ENCODE results near the gene MRE11. TPM values are rescaled to one million over a fixed set of nuclear protein-coding genes. Genes with fewer than 3 reads are reported as not detected.

MRE11 gene
- total RNA-seq, 6 experiments from 2014 or later: 12.2 to 17.2 (median 15.7) TPM

DNA sequence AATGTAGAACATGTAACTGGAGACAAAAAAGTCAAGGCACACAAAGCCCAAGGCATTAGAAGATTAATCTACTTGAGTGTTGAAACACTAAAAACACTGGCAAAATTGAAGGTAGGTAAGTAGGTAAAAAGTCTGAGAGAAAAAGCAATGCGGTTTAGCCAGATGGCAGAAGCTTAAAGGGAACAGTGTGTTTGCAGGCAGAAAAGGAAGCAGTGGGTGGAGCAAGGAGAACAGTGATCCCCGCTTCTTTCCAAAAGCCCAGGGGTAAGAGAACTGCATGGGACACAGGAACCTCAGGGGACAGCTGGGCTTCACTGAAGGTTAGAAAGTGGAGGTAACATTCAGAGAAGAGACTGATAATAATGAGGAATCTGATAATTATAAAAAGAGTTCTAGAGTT, 16.0 kb downstream of the MRE11 start:
- H3K4me3 Mint-ChIP-seq: no peak overlapping the region
- TF ChIP-seq, protein P1, sequence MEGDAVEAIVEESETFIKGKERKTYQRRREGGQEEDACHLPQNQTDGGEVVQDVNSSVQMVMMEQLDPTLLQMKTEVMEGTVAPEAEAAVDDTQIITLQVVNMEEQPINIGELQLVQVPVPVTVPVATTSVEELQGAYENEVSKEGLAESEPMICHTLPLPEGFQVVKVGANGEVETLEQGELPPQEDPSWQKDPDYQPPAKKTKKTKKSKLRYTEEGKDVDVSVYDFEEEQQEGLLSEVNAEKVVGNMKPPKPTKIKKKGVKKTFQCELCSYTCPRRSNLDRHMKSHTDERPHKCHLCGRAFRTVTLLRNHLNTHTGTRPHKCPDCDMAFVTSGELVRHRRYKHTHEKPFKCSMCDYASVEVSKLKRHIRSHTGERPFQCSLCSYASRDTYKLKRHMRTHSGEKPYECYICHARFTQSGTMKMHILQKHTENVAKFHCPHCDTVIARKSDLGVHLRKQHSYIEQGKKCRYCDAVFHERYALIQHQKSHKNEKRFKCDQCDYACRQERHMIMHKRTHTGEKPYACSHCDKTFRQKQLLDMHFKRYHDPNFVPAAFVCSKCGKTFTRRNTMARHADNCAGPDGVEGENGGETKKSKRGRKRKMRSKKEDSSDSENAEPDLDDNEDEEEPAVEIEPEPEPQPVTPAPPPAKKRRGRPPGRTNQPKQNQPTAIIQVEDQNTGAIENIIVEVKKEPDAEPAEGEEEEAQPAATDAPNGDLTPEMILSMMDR (IDR thresholded peaks at IDR 0.05): no peak
- no peaks in the 10 kb centered on the region for H3K9me3 Mint-ChIP-seq
- H3K36me3 Mint-ChIP-seq (ENCODE audit: low read depth): peaks cover 6% of the 10 kb centered on the region; the same call in 1 of the 2 replicates
- no peaks in the 10 kb centered on the region; the same call in 1 of the 2 replicates for H3K27me3 Mint-ChIP-seq (ENCODE audit: insufficient read depth)
- H3K4me1 Mint-ChIP-seq (ENCODE audit: low read depth): no peaks in the 10 kb centered on the region
- H3K27ac Mint-ChIP-seq: no peak overlapping the region
- no peak for DNase-seq

DNA sequence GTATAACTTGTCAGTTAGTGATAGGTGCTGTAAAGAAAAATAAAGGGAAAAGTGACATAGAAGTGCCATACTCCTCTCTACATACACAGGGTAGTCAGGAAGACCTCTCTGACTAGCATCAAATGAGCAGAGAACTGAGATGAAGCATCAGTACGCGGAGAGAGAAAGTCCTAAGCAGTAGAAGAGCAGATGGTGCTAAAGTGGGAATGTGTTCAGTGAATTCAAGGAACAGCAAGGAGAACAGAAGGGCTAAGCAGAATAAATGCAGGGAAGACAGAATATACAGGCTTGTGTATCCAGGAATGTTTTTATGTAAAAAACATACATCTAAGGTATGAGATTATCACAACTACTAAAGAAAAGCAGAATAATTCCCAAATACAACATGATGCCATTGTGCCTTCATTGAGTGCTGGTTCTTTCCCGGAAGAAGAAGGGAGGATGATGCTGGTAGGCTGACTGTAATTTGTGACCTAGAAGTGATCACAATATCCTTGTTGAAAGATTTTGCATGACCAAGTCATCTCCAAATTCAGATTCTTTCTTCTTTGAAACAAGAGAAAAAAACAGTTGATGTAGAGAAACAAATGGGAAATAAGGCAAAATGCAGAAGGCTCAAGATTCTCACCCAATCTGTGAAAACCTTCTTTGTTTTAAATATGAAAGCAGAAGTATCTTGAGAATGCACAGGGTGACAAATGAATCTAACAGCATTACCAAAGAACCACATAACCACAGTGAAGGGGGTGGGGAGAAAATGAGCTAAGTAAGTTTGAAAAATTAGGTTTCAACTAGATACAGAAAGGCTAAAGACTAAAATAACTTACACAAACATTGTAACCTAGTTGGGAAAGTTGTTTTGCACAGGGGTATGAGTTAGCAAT, 20.5 kb downstream of the MRE11 start:
- H3K27ac Mint-ChIP-seq: no peak overlapping the region
- H3K4me1 Mint-ChIP-seq (ENCODE audit: low read depth): no peaks in the 10 kb centered on the region
- H3K9me3 Mint-ChIP-seq: no peaks in the 10 kb centered on the region
- TF ChIP-seq, protein P1 (IDR thresholded peaks at IDR 0.05): no peak
- no peak overlapping the region for H3K4me3 Mint-ChIP-seq
- DNase-seq: no peak
- H3K27me3 Mint-ChIP-seq (ENCODE audit: insufficient read depth): no peaks in the 10 kb centered on the region
- peaks cover 6% of the 10 kb centered on the region; the same call in 1 of the 2 replicates for H3K36me3 Mint-ChIP-seq (ENCODE audit: low read depth)

DNA sequence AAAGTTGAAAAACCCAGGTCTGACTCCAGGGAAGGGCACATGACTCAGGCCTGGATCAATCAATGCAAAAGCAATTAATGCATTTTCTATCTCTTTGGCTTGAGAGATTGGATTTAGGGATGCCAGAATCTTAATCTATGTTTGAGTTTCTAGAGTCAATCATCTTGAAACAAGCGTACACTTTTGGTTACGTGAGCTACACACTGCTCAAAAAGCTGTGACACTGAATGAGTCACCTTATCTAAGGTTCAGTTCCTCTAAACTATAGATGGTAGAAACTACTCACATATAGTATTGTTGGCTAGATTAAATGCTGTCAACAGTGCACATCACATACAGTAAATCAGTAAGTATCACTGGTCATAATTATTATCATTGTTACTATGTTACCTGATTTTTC, 24.2 kb downstream of the MRE11 start:
- no peak overlapping the region for H3K4me3 Mint-ChIP-seq
- H3K9me3 Mint-ChIP-seq: no peaks in the 10 kb centered on the region
- DNase-seq: no peak
- peaks cover 6% of the 10 kb centered on the region; the same call in 1 of the 2 replicates for H3K36me3 Mint-ChIP-seq (ENCODE audit: low read depth)
- no peak overlapping the region for H3K27ac Mint-ChIP-seq
- no peaks in the 10 kb centered on the region for H3K27me3 Mint-ChIP-seq (ENCODE audit: insufficient read depth)
- H3K4me1 Mint-ChIP-seq (ENCODE audit: low read depth): no peaks in the 10 kb centered on the region
- TF ChIP-seq, protein P1 (IDR thresholded peaks at IDR 0.05): no peak

DNA sequence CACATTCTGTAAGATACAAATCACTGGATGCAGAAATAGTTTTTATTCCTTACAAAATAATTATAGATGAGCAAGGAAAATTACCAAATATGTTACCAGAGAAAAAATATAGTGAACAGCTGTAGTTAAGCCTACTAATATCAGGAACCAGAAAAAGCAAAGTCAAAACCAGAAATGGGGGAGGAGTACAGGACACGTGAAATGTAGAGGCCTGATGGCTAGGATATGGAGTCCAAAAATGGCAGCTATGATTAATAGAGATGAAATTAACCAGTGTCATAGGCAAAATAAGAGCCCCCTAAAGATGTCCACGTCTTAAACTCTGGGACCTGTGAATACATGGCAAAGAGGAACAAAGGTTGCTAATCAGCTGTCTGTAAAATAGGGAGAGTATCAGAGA, 34.1 kb downstream of the MRE11 start:
- no peak overlapping the region for H3K27ac Mint-ChIP-seq
- peaks cover 16% of the 10 kb centered on the region; the same call in 1 of the 2 replicates for H3K36me3 Mint-ChIP-seq (ENCODE audit: low read depth)
- TF ChIP-seq, protein P1 (IDR thresholded peaks at IDR 0.05): no peak
- H3K4me1 Mint-ChIP-seq (ENCODE audit: low read depth): no peaks in the 10 kb centered on the region
- no peaks in the 10 kb centered on the region for H3K27me3 Mint-ChIP-seq (ENCODE audit: insufficient read depth)
- no peak for DNase-seq
- H3K9me3 Mint-ChIP-seq: no peaks in the 10 kb centered on the region
- H3K4me3 Mint-ChIP-seq: no peak overlapping the region

DNA sequence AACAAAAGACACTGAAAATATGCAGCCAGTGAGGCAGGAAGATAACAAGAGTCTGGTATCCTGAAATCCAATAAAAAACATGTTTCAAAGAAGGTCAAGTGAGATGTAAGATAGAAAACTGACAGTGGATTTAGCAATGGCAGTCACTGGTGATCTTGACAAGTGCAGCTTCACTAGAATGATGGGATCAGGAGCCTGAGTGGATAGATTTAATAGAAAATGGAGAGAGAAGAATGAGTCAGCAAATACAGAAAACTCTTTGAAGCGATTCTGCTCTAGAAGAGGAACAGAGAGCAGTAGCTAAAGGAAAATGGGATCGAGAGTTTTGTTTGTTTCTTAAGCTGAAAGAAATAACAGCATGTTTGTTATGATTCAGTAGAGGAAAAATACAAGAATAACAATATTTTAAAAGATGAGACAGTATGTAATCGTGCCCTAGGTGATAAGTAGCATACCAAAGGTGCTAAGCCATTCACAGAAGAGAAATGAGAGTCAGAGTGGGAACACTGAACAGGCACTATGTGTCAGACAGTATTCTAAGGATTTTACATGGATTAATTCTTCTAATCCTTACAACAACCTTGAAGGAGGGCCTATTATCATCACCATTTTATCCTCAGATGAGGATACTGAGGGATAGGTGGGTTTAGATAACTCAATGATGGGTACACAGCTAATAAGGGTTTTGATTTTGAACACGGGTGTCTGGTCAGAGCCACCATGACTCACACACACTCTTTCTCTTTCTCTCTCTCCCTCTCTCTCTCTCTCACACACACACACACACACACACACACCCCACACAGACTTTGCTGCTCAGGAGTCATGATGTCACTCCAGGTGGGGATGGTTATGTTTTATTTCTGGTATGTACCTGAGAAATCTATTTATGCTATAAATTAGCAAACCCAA, 36.3 kb downstream of the MRE11 start:
- Mint-ChIP-seq H3K4me3 (no peak overlapping the region), H3K27ac (no peak overlapping the region), H3K9me3 (no peaks in the 10 kb centered on the region), H3K27me3 (ENCODE audit: insufficient read depth) (no peaks in the 10 kb centered on the region), H3K36me3 (ENCODE audit: low read depth) (peaks cover 16% of the 10 kb centered on the region), H3K4me1 (ENCODE audit: low read depth) (no peaks in the 10 kb centered on the region)
- TF ChIP-seq, protein P1 (IDR thresholded peaks at IDR 0.05): no peak
- DNase-seq: no peak
